Thyroid gland (tissue), 4 donors: ENCODE measurements around the gene FOXO3. TPM values are rescaled to one million over a fixed set of nuclear protein-coding genes. Genes with fewer than 3 reads are reported as not detected.

ENCODE experiments used
- DNase-seq, 2 donors: peaks; one replicate each; pipeline ENCODE4 v3.0.0-alpha.2; 2019
- H3K27ac ChIP-seq, 3 donors: fragments of 200-600 bp; sonication (generic); 1 replicate in 2 of 3; 2 replicates in 1 of 3; pipeline ENCODE4 v1.5.1; 2016 to 2019; ENCODE audit warnings: mild to moderate bottlenecking in 1 of 3, moderate library complexity in 1 of 3
- H3K27me3 ChIP-seq: fragments of 200-600 bp; sonication (generic); one replicate; pipeline ENCODE4 v1.5.1; 2019
- H3K36me3 ChIP-seq, 2 donors: fragments of 200-600 bp; sonication (generic); one replicate each; pipeline ENCODE4 v1.5.1; 2016 to 2019
- H3K4me1 ChIP-seq, 2 donors: fragments of 200-600 bp; sonication (generic); one replicate each; pipeline ENCODE4 v1.5.1; 2017 to 2019
- H3K4me3 ChIP-seq, 3 donors: fragments of 200-600 bp; sonication (generic); replicated peaks in 1 of 3; 1 replicate in 2 of 3; 2 replicates in 1 of 3; pipeline ENCODE4 v1.5.1; 2016; ENCODE audit warnings: mild to moderate bottlenecking in 1 of 3
- H3K9me3 ChIP-seq: fragments of 200-600 bp; sonication (generic); one replicate; pipeline ENCODE4 v1.5.1; 2017
- CTCF ChIP-seq, 6 experiments: fragments of 200-600 bp in 3 of 6; fragments of 450-650 bp in 3 of 6; sonication (generic) in 3 of 6; IDR thresholded peaks; one replicate each; pipeline ENCODE4 v1.5.1; 2016 to 2019; ENCODE audit warnings: antibody characterized with exemption in 6 of 6, mild to moderate bottlenecking in 2 of 6, inconsistent platforms in 1 of 6, moderate library complexity in 1 of 6
- POLR2A ChIP-seq, 2 donors: fragments of 450-650 bp; IDR thresholded peaks; one replicate each; pipeline ENCODE4 v1.6.1; 2017; ENCODE audit warnings: antibody characterized with exemption in 2 of 2, mild to moderate bottlenecking in 2 of 2, moderate library complexity in 1 of 2
- WGBS, 2 donors: methylation state at CpG; one replicate each; pipeline ENCODE4 v1.1.5; 2017; 5-methylcytosine and 5-hydroxymethylcytosine counted together
- intact Hi-C: fragments of 100-400 bp; cut with DNase I; formaldehyde crosslinking; loops from one replicate; pipeline ENCODE4 v1.15.1; 2023
- total RNA-seq, 4 donors: library from RNA; depleted of rRNA; stranded (reverse); fragments of >200 nt; gene quantifications; one replicate each; pipeline ENCODE4 v1.2.3, GENCODE V29; 2016

The FOXO3 gene
- total RNA-seq, 4 donors from 2014 or later: 61.8 to 103 (median 76.8) TPM

GRCh38 chr6:108727966-108728730, 167.4 kb downstream of the FOXO3 start:
- intact Hi-C loops: no loop called here
- Histone ChIP-seq H3K27me3 (no peaks in the 10 kb centered on the region), H3K4me3 (no peak overlapping the region), H3K9me3 (no peaks in the 10 kb centered on the region), H3K4me1 (peaks cover 0 to 7% of the 10 kb centered on the region in 2 donors), H3K36me3 (no peaks in the 10 kb centered on the region), H3K27ac (no peak overlapping the region)
- no peak for DNase-seq
- TF ChIP-seq CTCF (IDR thresholded peaks at IDR 0.05): no peak
- no peak for TF ChIP-seq POLR2A (IDR thresholded peaks at IDR 0.05)
- WGBS, 2 donors: 86 to 90% methylated on average over 13 of the region's 13 CpGs

GRCh38 chr6:108728826-108729225, 168.1 kb downstream of the FOXO3 start:
- H3K4me3 ChIP-seq: no peak overlapping the region
- H3K9me3 ChIP-seq: no peaks in the 10 kb centered on the region
- H3K36me3 ChIP-seq: no peaks in the 10 kb centered on the region
- WGBS, 2 donors: 84 to 86% methylated on average over 7 of the region's 7 CpGs
- intact Hi-C loops: no loop called here
- DNase-seq: no peak
- H3K4me1 ChIP-seq: peaks cover 0 to 7% of the 10 kb centered on the region in 2 donors
- no peaks in the 10 kb centered on the region for H3K27me3 ChIP-seq
- TF ChIP-seq CTCF (IDR thresholded peaks at IDR 0.05) (no peak), POLR2A (IDR thresholded peaks at IDR 0.05) (no peak)
- no peak overlapping the region for H3K27ac ChIP-seq

GRCh38 chr6:108730635-108731515, 170.2 kb downstream of the FOXO3 start:
- Histone ChIP-seq H3K36me3 (no peaks in the 10 kb centered on the region), H3K27me3 (no peaks in the 10 kb centered on the region), H3K27ac (no peak overlapping the region), H3K9me3 (no peaks in the 10 kb centered on the region), H3K4me3 (no peak overlapping the region), H3K4me1 (peaks cover 0 to 7% of the 10 kb centered on the region in 2 donors)
- intact Hi-C loops: no loop called here
- TF ChIP-seq CTCF (IDR thresholded peaks at IDR 0.05) (no peak), POLR2A (IDR thresholded peaks at IDR 0.05) (no peak)
- peak in 1 of 2 donors; percentile 9 for DNase-seq
- 43% methylated on average over 13 of the region's 13 CpGs for WGBS, 2 donors

GRCh38 chr6:108732091-108732870, 171.6 kb downstream of the FOXO3 start:
- Histone ChIP-seq H3K27ac (no peak overlapping the region), H3K4me3 (no peak overlapping the region), H3K36me3 (no peaks in the 10 kb centered on the region), H3K9me3 (no peaks in the 10 kb centered on the region), H3K27me3 (no peaks in the 10 kb centered on the region), H3K4me1 (peaks cover 0 to 7% of the 10 kb centered on the region in 2 donors)
- 85 to 96% methylated on average over 12 to 16 of the region's 16 CpGs for WGBS, 2 donors
- intact Hi-C loops: no loop called here
- no peak for DNase-seq
- TF ChIP-seq POLR2A (IDR thresholded peaks at IDR 0.05) (no peak), CTCF (IDR thresholded peaks at IDR 0.05) (no peak)
